Sigmoid colon (tissue), 4 donors: Measurements from ENCODE around the gene NPIPA1.
"Not testable (repeated sequence)": the region's sequence is repeated elsewhere in the genome, so short reads cannot be mapped to it uniquely, and the experiment has no call there.

Experiments
- EP300 ChIP-seq, 4 donors: sonication (generic); formaldehyde crosslinking; IDR thresholded peaks; one replicate each; pipeline ENCODE4 v1.6.1; 2017; ENCODE audit warnings: antibody characterized with exemption in 4 of 4
- POLR2A ChIP-seq, 2 donors: fragments of 450-650 bp; IDR thresholded peaks; one replicate each; pipeline ENCODE4 v1.6.1; 2016; ENCODE audit warnings: antibody characterized with exemption in 2 of 2, mild to moderate bottlenecking in 2 of 2, moderate library complexity in 2 of 2
- POLR2AphosphoS5 ChIP-seq, 4 donors: sonication (generic); formaldehyde crosslinking; IDR thresholded peaks; one replicate each; pipeline ENCODE4 v1.6.1; 2017; ENCODE audit warnings: antibody characterized with exemption in 4 of 4
- TF ChIP-seq, protein P1 (sequence below), 4 experiments: fragments of 450-650 bp in 3 of 4; fragments of 200-600 bp in 1 of 4; IDR thresholded peaks; one replicate each; pipeline ENCODE4 v1.5.1; 2016 to 2019; ENCODE audit warnings: antibody characterized with exemption in 4 of 4, mild to moderate bottlenecking in 3 of 4, moderate library complexity in 2 of 4

GRCh38 chr16:14993277-14994151 is 56.3 kb downstream of the NPIPA1 start:
- TF ChIP-seq, protein P1, sequence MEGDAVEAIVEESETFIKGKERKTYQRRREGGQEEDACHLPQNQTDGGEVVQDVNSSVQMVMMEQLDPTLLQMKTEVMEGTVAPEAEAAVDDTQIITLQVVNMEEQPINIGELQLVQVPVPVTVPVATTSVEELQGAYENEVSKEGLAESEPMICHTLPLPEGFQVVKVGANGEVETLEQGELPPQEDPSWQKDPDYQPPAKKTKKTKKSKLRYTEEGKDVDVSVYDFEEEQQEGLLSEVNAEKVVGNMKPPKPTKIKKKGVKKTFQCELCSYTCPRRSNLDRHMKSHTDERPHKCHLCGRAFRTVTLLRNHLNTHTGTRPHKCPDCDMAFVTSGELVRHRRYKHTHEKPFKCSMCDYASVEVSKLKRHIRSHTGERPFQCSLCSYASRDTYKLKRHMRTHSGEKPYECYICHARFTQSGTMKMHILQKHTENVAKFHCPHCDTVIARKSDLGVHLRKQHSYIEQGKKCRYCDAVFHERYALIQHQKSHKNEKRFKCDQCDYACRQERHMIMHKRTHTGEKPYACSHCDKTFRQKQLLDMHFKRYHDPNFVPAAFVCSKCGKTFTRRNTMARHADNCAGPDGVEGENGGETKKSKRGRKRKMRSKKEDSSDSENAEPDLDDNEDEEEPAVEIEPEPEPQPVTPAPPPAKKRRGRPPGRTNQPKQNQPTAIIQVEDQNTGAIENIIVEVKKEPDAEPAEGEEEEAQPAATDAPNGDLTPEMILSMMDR (IDR thresholded peaks at IDR 0.05): not testable (repeated sequence)
- not testable (repeated sequence) for TF ChIP-seq POLR2A, EP300, POLR2AphosphoS5 (IDR thresholded peaks at IDR 0.05)
